GM20000 (cell line): ENCODE data around the gene CORO2B.

Source experiments
- DNase-seq: peaks from one replicate; pipeline ENCODE4 v3.0.0; 2012; ENCODE audit warnings: low spot score
- TF ChIP-seq, protein P1 (sequence below): IDR thresholded peaks from 2 replicates; pipeline ENCODE4 v1.5.1; 2012; ENCODE audit warnings: mild to moderate bottlenecking, control low read depth; ENCODE audit errors: extremely low read depth, missing control alignments

Gene CORO2B

DNA sequence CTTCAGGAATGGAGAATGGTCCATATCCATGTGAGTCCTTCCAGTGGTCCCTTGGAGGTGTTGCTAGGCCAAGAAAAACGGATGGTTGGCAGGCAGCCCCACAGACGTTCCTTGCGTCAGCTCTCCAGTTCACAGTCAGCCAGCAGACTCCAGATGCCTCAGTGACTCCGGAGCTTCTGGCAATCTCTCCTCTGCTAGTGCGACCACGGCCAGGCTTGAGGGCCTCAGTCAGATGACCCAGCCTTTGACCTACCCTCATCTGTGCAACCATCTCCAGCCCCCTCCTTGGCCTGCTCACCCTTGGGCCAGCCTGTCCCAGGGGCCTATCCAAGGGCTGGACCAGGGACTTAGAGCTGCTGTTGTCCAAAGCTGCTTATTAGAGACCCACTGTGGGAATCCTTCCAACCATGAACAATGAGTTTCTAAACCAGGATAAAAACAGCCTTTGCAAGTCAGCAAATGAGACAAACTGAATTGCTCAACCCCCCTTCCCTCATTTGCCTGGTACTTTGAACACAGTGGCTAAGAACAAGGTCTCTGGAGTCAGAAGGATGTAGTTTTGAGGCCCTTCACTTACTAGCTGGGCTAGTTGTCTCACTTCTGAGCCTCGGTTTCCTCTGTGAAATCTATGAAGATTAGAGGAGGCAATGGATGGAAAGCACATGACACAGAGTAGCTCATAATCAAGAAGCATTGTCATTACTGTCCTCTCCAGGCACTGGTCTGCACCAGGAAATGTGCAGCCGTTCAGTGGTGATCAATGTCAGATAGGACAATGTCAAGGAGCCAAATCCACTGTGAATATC lies 197.1 kb downstream of the CORO2B start:
- TF ChIP-seq, protein P1, sequence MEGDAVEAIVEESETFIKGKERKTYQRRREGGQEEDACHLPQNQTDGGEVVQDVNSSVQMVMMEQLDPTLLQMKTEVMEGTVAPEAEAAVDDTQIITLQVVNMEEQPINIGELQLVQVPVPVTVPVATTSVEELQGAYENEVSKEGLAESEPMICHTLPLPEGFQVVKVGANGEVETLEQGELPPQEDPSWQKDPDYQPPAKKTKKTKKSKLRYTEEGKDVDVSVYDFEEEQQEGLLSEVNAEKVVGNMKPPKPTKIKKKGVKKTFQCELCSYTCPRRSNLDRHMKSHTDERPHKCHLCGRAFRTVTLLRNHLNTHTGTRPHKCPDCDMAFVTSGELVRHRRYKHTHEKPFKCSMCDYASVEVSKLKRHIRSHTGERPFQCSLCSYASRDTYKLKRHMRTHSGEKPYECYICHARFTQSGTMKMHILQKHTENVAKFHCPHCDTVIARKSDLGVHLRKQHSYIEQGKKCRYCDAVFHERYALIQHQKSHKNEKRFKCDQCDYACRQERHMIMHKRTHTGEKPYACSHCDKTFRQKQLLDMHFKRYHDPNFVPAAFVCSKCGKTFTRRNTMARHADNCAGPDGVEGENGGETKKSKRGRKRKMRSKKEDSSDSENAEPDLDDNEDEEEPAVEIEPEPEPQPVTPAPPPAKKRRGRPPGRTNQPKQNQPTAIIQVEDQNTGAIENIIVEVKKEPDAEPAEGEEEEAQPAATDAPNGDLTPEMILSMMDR, result no peak
- no peak for DNase-seq

DNA sequence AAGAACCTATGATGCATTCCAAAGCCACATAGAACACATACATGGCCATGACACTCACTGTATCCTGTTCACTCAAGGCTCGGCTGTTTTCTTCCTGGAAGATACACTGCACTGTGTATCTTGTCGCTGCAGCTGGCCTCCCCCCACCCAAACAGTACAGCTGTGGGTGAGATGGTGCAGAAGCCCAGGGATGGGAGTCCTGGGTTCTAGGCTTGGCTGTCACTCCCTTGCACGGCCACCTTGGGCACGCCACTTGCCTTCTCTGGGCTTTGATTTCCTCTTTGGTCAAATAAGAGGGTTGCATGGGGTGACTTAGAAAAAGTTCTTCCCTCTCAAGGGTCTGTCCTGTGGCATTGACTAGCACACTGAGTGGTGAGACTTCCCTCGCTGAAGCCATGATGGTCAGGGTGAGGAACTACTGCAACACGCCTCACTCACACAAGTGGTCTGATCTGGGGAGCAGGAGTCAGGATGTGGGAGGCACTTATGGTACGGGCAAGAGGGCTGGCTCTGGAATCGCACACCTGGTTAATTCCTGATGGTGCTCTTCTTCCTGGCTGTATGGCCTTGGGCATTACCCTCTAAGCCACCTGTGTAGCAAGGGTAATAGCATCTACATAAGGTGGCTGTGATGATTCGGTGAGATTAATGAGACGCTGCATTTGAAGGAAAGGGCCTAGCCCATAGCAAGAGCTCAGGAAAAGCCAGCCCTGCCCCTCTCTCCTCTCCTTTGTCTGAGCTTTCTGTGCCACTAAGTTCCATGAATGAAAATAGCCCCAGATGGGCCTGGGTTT lies 197.9 kb downstream of the CORO2B start:
- no peak for DNase-seq

More for the DNA sequence above, 197.9 kb downstream of the CORO2B start:
- TF ChIP-seq, protein P1, result no peak
